ENCODE measurements around the gene DCAKD. TPM values are rescaled to one million over a fixed set of nuclear protein-coding genes. Genes with fewer than 3 reads are reported as not detected.
A peak's percentile ranks its signal among the peaks of the same experiment; 100 is the strongest.

The DCAKD gene
- total RNA-seq, 1 experiment from 2014 or later = 15.1 TPM

- no peaks in the 10 kb centered on the region for H3K9me3 Mint-ChIP-seq (ENCODE audit: unreplicated experiment)
- peaks cover 17% of the 10 kb centered on the region for H3K4me1 Mint-ChIP-seq (ENCODE audit: low read depth, unreplicated experiment)
- intact Hi-C loops (cut with micrococcal nuclease; ENCODE audit: unreplicated experiment) = no loop called here
- no TSS peak for BruUV-seq (replicated peaks)
- peak overlapping the region; percentile 88 for H3K4me3 Mint-ChIP-seq (ENCODE audit: unreplicated experiment)
- peaks cover 18% of the 10 kb centered on the region for H3K4me1 ChIP-seq
- no peaks in the 10 kb centered on the region for H3K9me3 ChIP-seq
- H3K27me3 ChIP-seq (replicated peaks; ENCODE audit: control insufficient read depth, insufficient read depth, low read length) = no peaks in the 10 kb centered on the region
- no peak overlapping the region for H3K4me3 ChIP-seq (ENCODE audit: low read depth, low read length)
- no peak for DNase-seq
- no peak for TF ChIP-seq CTCF (IDR thresholded peaks at IDR 0.05; ENCODE audit: insufficient read depth in 1 of 2, low read depth in 1 of 2, low read length in 1 of 2, severe bottlenecking in 1 of 2, unreplicated experiment in 1 of 2)
- no peak overlapping the region for H3K27ac Mint-ChIP-seq (ENCODE audit: unreplicated experiment)
- H3K27me3 Mint-ChIP-seq (ENCODE audit: insufficient read depth, unreplicated experiment) = peaks cover 6% of the 10 kb centered on the region
- ChIA-PET CTCF (interaction anchor here (0.6 to 6.1 kb wide), 12 partner anchors 9 to 1694 kb away, joined by 3 to 78 read pairs (median 4); partner anchors contain the start of genes ACBD4, C1QL1 and EFTUD2), POLR2A (interaction anchor here (0.7 kb wide), 1 partner anchor 26 kb away, joined by 8 read pairs; no protein-coding TSS in a partner anchor)
- peaks cover 14% of the 10 kb centered on the region for H3K36me3 Mint-ChIP-seq (ENCODE audit: insufficient read depth, unreplicated experiment)
- H3K36me3 ChIP-seq (ENCODE audit: control insufficient read depth, insufficient read depth, low read length) = no peaks in the 10 kb centered on the region
These were observed 30.9 kb downstream of the DCAKD start for GRCh38 chr17:45020354-45021138.

GRCh38 chr17:45018848-45019711 is 32.4 kb downstream of the DCAKD start:
- Mint-ChIP-seq H3K27ac (ENCODE audit: unreplicated experiment) (peak overlapping the region; percentile 68), H3K36me3 (ENCODE audit: insufficient read depth, unreplicated experiment) (peaks cover 14% of the 10 kb centered on the region), H3K4me3 (ENCODE audit: unreplicated experiment) (peak overlapping the region; percentile 88), H3K27me3 (ENCODE audit: insufficient read depth, unreplicated experiment) (peaks cover 6% of the 10 kb centered on the region), H3K4me1 (ENCODE audit: low read depth, unreplicated experiment) (peaks cover 17% of the 10 kb centered on the region), H3K9me3 (ENCODE audit: unreplicated experiment) (no peaks in the 10 kb centered on the region)
- no peaks in the 10 kb centered on the region for H3K9me3 ChIP-seq
- no peaks in the 10 kb centered on the region for H3K36me3 ChIP-seq (ENCODE audit: control insufficient read depth, insufficient read depth, low read length)
- peak; percentile 46 to 57 for TF ChIP-seq CTCF (IDR thresholded peaks at IDR 0.05; ENCODE audit: insufficient read depth in 1 of 2, low read depth in 1 of 2, low read length in 1 of 2, severe bottlenecking in 1 of 2, unreplicated experiment in 1 of 2)
- ChIA-PET POLR2A (no interaction called here), CTCF (interaction anchor here (0.5 to 6.1 kb wide), 8 partner anchors 30 to 241 kb away, joined by 3 to 78 read pairs (median 3); partner anchors contain the start of gene C1QL1)
- intact Hi-C loops (cut with micrococcal nuclease; ENCODE audit: unreplicated experiment) = loop anchor here (1.0 to 2.0 kb wide), 3 partner anchors 50 to 244 kb away; partner anchors contain the start of genes C1QL1 and KIF18B
- H3K4me3 ChIP-seq (ENCODE audit: low read depth, low read length) = peak overlapping the region; percentile 49
- H3K27me3 ChIP-seq (replicated peaks; ENCODE audit: control insufficient read depth, insufficient read depth, low read length) = no peaks in the 10 kb centered on the region
- DNase-seq = peak in 1 of 2 experiments; percentile 77
- peaks cover 18% of the 10 kb centered on the region for H3K4me1 ChIP-seq
- BruUV-seq (replicated peaks) = no TSS peak

GRCh38 chr17:45018514-45018847 is 33.0 kb downstream of the DCAKD start:
- peaks cover 17% of the 10 kb centered on the region for H3K4me1 Mint-ChIP-seq (ENCODE audit: low read depth, unreplicated experiment)
- peak overlapping the region; percentile 88 for H3K4me3 Mint-ChIP-seq (ENCODE audit: unreplicated experiment)
- peaks cover 18% of the 10 kb centered on the region for H3K4me1 ChIP-seq
- no peaks in the 10 kb centered on the region for H3K9me3 ChIP-seq
- H3K36me3 Mint-ChIP-seq (ENCODE audit: insufficient read depth, unreplicated experiment) = peaks cover 14% of the 10 kb centered on the region
- peak overlapping the region; percentile 49 for H3K4me3 ChIP-seq (ENCODE audit: low read depth, low read length)
- ChIA-PET POLR2A (no interaction called here), CTCF (interaction anchor here (0.5 to 6.1 kb wide), 4 partner anchors 50 to 122 kb away, joined by 3 to 78 read pairs (median 4); partner anchors contain the start of gene C1QL1)
- intact Hi-C loops (cut with micrococcal nuclease; ENCODE audit: unreplicated experiment) = loop anchor here (2.0 kb wide), 2 partner anchors 50 to 72 kb away; partner anchors contain the start of genes C1QL1 and KIF18B
- peaks cover 6% of the 10 kb centered on the region for H3K27me3 Mint-ChIP-seq (ENCODE audit: insufficient read depth, unreplicated experiment)
- no peaks in the 10 kb centered on the region for H3K36me3 ChIP-seq (ENCODE audit: control insufficient read depth, insufficient read depth, low read length)
- H3K9me3 Mint-ChIP-seq (ENCODE audit: unreplicated experiment) = no peaks in the 10 kb centered on the region
- TF ChIP-seq CTCF (IDR thresholded peaks at IDR 0.05; ENCODE audit: insufficient read depth in 1 of 2, low read depth in 1 of 2, low read length in 1 of 2, severe bottlenecking in 1 of 2, unreplicated experiment in 1 of 2) = no peak
- H3K27me3 ChIP-seq (replicated peaks; ENCODE audit: control insufficient read depth, insufficient read depth, low read length) = no peaks in the 10 kb centered on the region
- no TSS peak for BruUV-seq (replicated peaks)
- H3K27ac Mint-ChIP-seq (ENCODE audit: unreplicated experiment) = peak overlapping the region; percentile 68
- DNase-seq = no peak

Measured in Caco-2 (cell line).